Tibial nerve (tissue), 4 donors: ENCODE measurements around the gene UMAD1. TPM values are rescaled to one million over a fixed set of nuclear protein-coding genes. Genes with fewer than 3 reads are reported as not detected.

ENCODE experiments used
- DNase-seq, 2 donors: peaks; one replicate each; pipeline ENCODE4 v3.0.0-alpha.2; 2019; ENCODE audit warnings: low spot score in 2 of 2
- H3K27ac ChIP-seq, 4 donors: fragments of 200-600 bp; sonication (generic) in 3 of 4; one replicate each; pipeline ENCODE4 v1.5.1; 2017 to 2019; ENCODE audit warnings: mild to moderate bottlenecking in 1 of 4
- H3K27me3 ChIP-seq, 2 donors: fragments of 200-600 bp; sonication (generic) in 1 of 2; one replicate each; pipeline versions ENCODE4 v1.5.1 to v1.6.0; 2017 to 2019
- H3K36me3 ChIP-seq, 3 donors: fragments of 200-600 bp; sonication (generic); one replicate each; pipeline ENCODE4 v1.5.1; 2018 to 2019
- H3K4me1 ChIP-seq, 4 donors: fragments of 200-600 bp; sonication (generic) in 3 of 4; one replicate each; pipeline ENCODE4 v1.5.1; 2017 to 2019
- H3K4me3 ChIP-seq, 4 donors: fragments of 200-600 bp; sonication (generic) in 3 of 4; one replicate each; pipeline ENCODE4 v1.5.1; 2017 to 2019; ENCODE audit warnings: mild to moderate bottlenecking in 1 of 4, moderate library complexity in 1 of 4
- H3K9me3 ChIP-seq, 4 donors: fragments of 200-600 bp; sonication (generic) in 3 of 4; one replicate each; pipeline ENCODE4 v1.5.1; 2017 to 2019
- EP300 ChIP-seq, 2 donors: sonication (generic); formaldehyde crosslinking; IDR thresholded peaks; one replicate each; pipeline ENCODE4 v1.6.1; 2017; ENCODE audit warnings: antibody characterized with exemption in 2 of 2, mild to moderate bottlenecking in 1 of 2
- POLR2A ChIP-seq, 2 donors: fragments of 450-650 bp; IDR thresholded peaks; one replicate each; pipeline ENCODE4 v1.6.1; 2017; ENCODE audit warnings: antibody characterized with exemption in 2 of 2, mild to moderate bottlenecking in 2 of 2, moderate library complexity in 2 of 2
- WGBS, 2 donors: methylation state at CpG; one replicate each; pipeline ENCODE4 v1.1.5; 2018; 5-methylcytosine and 5-hydroxymethylcytosine counted together
- total RNA-seq, 4 donors: library from RNA; depleted of rRNA; stranded (reverse); fragments of >200 nt; gene quantifications; one replicate each; pipeline ENCODE4 v1.1.0, GENCODE V29; 2016
- TF ChIP-seq, protein P1 (sequence below), 5 experiments: fragments of 200-600 bp in 3 of 5; fragments of 450-650 bp in 2 of 5; sonication (generic) in 3 of 5; IDR thresholded peaks; one replicate each; pipeline ENCODE4 v1.5.1; 2016 to 2019; ENCODE audit warnings: antibody characterized with exemption in 5 of 5, mild to moderate bottlenecking in 3 of 5, moderate library complexity in 2 of 5

The UMAD1 gene
- total RNA-seq, 4 donors from 2014 or later = 6.0 to 14.9 (median 10.2) TPM

GRCh38 chr7:7793921-7794320, 153.4 kb downstream of the UMAD1 start:
- WGBS, 2 donors = 65 to 82% methylated on average over 1 of the region's 1 CpG
- Histone ChIP-seq H3K4me3 (no peak overlapping the region), H3K27me3 (no peaks in the 10 kb centered on the region), H3K27ac (no peak overlapping the region), H3K36me3 (peaks cover 0 to 23% (median 0%) of the 10 kb centered on the region in 3 donors), H3K4me1 (peaks cover 0 to 3% (median 0%) of the 10 kb centered on the region in 4 donors), H3K9me3 (no peaks in the 10 kb centered on the region)
- TF ChIP-seq, protein P1, sequence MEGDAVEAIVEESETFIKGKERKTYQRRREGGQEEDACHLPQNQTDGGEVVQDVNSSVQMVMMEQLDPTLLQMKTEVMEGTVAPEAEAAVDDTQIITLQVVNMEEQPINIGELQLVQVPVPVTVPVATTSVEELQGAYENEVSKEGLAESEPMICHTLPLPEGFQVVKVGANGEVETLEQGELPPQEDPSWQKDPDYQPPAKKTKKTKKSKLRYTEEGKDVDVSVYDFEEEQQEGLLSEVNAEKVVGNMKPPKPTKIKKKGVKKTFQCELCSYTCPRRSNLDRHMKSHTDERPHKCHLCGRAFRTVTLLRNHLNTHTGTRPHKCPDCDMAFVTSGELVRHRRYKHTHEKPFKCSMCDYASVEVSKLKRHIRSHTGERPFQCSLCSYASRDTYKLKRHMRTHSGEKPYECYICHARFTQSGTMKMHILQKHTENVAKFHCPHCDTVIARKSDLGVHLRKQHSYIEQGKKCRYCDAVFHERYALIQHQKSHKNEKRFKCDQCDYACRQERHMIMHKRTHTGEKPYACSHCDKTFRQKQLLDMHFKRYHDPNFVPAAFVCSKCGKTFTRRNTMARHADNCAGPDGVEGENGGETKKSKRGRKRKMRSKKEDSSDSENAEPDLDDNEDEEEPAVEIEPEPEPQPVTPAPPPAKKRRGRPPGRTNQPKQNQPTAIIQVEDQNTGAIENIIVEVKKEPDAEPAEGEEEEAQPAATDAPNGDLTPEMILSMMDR (IDR thresholded peaks at IDR 0.05) = no peak
- TF ChIP-seq EP300 (IDR thresholded peaks at IDR 0.05) = no peak
- no peak for TF ChIP-seq POLR2A (IDR thresholded peaks at IDR 0.05)
- no peak for DNase-seq

DNA sequence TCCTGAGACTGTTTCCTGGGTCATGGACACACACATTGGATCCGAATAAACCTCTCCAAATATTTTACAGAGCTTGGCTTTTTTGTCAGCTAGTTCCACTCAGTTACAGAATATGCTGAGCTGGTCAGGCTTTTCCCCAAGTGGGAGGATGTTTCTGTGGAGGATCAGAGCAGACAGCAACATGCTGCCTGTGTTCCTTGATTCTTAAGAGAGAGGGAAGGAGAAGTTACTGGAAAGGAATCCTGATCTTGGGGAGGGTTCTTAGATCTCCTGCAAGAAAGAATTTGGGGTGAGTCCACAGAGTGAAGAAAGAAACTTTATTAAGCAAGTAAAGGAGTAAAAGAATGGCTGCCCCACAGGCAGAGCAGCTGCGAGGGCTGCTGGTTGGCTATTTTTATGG, 154.7 kb downstream of the UMAD1 start:
- H3K4me3 ChIP-seq = no peak overlapping the region
- TF ChIP-seq, protein P1 (IDR thresholded peaks at IDR 0.05) = no peak
- TF ChIP-seq POLR2A (IDR thresholded peaks at IDR 0.05) (no peak), EP300 (IDR thresholded peaks at IDR 0.05) (no peak)
- H3K36me3 ChIP-seq = peaks cover 0 to 23% (median 0%) of the 10 kb centered on the region in 3 donors
- H3K27ac ChIP-seq = no peak overlapping the region
- DNase-seq = no peak
- no peaks in the 10 kb centered on the region for H3K27me3 ChIP-seq
- WGBS, 2 donors = 74 to 87% methylated on average over 2 of the region's 2 CpGs
- H3K9me3 ChIP-seq = no peaks in the 10 kb centered on the region
- peaks cover 0 to 3% (median 0%) of the 10 kb centered on the region in 4 donors for H3K4me1 ChIP-seq

DNA sequence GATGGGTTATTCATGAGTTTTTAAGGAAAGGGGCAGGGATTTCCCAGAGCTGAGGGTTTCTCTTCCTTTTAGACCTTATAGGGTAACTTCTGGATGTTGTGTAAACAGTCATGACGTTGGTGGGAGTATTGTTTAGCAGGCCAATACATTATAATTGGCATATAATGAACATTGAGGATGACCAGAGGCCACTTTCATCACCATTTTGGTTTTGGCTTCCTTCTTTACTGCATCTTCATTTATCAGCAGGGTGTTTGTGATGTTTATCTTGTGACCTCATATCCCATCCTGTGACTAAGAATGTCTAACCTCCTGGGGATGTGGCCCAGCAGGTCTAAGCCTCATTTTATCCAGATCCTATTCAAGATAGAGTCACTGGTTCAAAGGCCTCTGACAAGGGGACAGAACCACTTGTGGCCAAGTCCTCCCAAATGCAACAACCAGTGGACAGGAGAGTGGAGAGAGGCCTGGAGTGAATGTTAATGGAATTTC, 155.1 kb downstream of the UMAD1 start:
- Histone ChIP-seq H3K36me3 (peaks cover 0 to 23% (median 0%) of the 10 kb centered on the region in 3 donors), H3K27me3 (no peaks in the 10 kb centered on the region), H3K4me3 (no peak overlapping the region), H3K4me1 (peaks cover 0 to 3% (median 0%) of the 10 kb centered on the region in 4 donors), H3K27ac (no peak overlapping the region), H3K9me3 (no peaks in the 10 kb centered on the region)
- DNase-seq = no peak
- WGBS, 2 donors = 53 to 72% methylated on average over 1 of the region's 1 CpG
- TF ChIP-seq, protein P1 (IDR thresholded peaks at IDR 0.05) = no peak
- TF ChIP-seq EP300 (IDR thresholded peaks at IDR 0.05) = no peak
- TF ChIP-seq POLR2A (IDR thresholded peaks at IDR 0.05) = no peak

GRCh38 chr7:7798510-7798909, 158.0 kb downstream of the UMAD1 start:
- Histone ChIP-seq H3K36me3 (peaks cover 0 to 17% (median 0%) of the 10 kb centered on the region in 3 donors), H3K4me1 (peaks cover 0 to 3% (median 0%) of the 10 kb centered on the region in 4 donors), H3K27me3 (no peaks in the 10 kb centered on the region), H3K4me3 (no peak overlapping the region), H3K9me3 (no peaks in the 10 kb centered on the region), H3K27ac (no peak overlapping the region)
- TF ChIP-seq EP300 (IDR thresholded peaks at IDR 0.05) (no peak), POLR2A (IDR thresholded peaks at IDR 0.05) (no peak)
- TF ChIP-seq, protein P1 (IDR thresholded peaks at IDR 0.05) = no peak
- no peak for DNase-seq
- 60 to 77% methylated on average over 1 of the region's 1 CpG for WGBS, 2 donors

DNA sequence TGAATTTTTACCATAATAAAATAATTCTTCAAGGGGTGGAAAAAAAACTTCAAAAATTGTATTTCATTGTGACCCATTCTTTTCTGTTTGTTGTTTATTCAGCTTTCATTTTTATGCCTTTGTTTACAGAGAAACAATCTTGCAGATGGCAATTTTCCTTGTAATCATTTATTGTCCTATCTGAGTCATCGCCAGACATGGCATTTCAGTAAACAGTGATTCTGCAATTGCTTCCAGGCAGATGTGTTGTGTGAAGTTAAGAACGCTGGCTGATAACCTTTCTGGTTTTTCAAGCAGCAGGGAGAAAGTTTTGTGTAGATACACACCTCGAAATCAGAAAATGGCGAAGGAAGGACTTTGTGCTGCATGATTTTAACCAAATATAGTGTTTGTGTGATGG, 158.6 kb downstream of the UMAD1 start:
- no peak overlapping the region for H3K27ac ChIP-seq
- no peaks in the 10 kb centered on the region for H3K9me3 ChIP-seq
- peaks cover 0 to 3% (median 0%) of the 10 kb centered on the region in 4 donors for H3K4me1 ChIP-seq
- no peak overlapping the region for H3K4me3 ChIP-seq
- WGBS, 2 donors = 80% methylated on average over 4 of the region's 4 CpGs
- TF ChIP-seq EP300 (IDR thresholded peaks at IDR 0.05) (no peak), POLR2A (IDR thresholded peaks at IDR 0.05) (no peak)
- TF ChIP-seq, protein P1 (IDR thresholded peaks at IDR 0.05) = no peak
- no peaks in the 10 kb centered on the region for H3K27me3 ChIP-seq
- DNase-seq = no peak
- peaks cover 0 to 21% (median 0%) of the 10 kb centered on the region in 3 donors for H3K36me3 ChIP-seq
